H1 (cell line): ENCODE results near the gene BICDL1.

ENCODE experiments used
- CTCF ChIP-seq, 3 experiments: IDR thresholded peaks; 1 replicate in 2 of 3; 2 replicates in 1 of 3; pipeline versions ENCODE4 v1.5.1 to v1.6.1; 2011; ENCODE audit warnings: low read length in 3 of 3, mild to moderate bottlenecking in 3 of 3, inconsistent platforms in 2 of 3, low read depth in 1 of 3, moderate library complexity in 1 of 3; ENCODE audit not compliant: insufficient read depth in 1 of 3; ENCODE audit errors: control extremely low read depth in 1 of 3
- YY1 ChIP-seq: IDR thresholded peaks from 2 replicates; pipeline ENCODE4 v1.6.1; 2011; ENCODE audit warnings: low read depth, mild to moderate bottlenecking, low read length

DNA sequence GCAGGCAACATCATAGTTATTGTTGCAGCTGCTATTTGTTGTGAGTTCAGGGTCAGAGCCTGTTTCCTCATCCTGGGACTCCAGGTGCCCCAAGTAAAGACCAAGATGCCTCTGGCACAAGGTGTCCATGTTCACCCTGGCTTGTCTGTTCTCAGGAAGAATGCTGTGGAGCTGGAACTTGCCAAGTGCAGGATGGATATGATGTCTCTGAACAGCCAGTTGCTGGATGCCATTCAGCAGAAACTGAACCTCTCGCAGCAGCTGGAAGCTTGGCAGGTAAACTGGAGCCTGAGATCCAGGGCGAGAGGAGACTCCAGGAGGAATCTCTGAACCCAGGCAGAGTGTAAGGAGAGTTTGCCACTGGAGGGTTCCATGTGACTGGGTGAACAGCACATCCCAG, 100.8 kb downstream of the BICDL1 start:
- no peak for TF ChIP-seq CTCF (IDR thresholded peaks at IDR 0.05; ENCODE audit: control extremely low read depth in 1 of 3, insufficient read depth in 1 of 3, low read depth in 1 of 3, low read length in 3 of 3)
- no peak for TF ChIP-seq YY1
